COLO829 (cell line): ENCODE measurements around the gene MTMR10.

Source experiments
- DNase-seq: peaks from one replicate; pipeline ENCODE4 v3.0.0; 2012; ENCODE audit warnings: low spot score

Gene MTMR10

GRCh38 chr15:30919877-30920550 lies 71.4 kb downstream of the MTMR10 start:
- DNase-seq, result no peak

GRCh38 chr15:30918366-30918765 lies 73.1 kb downstream of the MTMR10 start:
- no peak for DNase-seq

DNA sequence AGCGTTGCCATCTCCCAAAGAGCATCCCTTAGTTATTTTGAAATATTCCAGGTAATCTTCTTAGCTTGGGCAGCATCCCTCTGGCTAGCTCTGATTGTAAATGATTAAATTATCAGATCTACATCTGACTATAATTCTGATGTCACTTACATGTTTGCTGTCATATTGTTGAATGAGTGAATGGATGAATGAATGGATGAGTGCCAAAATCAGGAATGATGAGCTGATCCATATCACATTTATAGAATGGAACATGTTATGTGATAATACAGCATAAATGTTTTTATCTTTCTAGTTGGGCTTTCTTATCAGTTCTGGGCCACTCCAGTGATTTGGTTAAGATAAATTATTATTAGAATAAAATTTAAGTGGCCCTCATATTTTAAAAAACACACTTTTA lies 73.8 kb downstream of the MTMR10 start:
- no peak for DNase-seq

DNA sequence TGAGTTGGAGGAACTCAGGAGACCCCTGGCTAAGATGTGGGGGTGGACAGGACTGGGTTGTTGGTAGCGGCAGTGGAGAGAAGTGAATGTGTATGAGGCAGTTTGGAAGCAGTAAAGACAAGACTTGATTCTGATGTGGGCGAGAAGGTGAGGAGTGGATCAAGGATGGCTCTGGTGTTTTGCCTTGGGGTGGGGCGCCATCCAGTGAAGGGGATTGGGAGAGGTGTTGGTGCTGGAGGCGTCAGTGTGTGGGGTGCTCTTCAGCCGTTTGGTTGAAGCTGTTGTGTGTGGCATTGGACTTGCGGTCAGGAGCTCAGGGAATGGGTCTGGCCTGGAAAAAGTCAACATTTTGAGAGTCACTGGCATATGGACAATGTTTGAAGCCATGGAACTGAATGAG lies 74.4 kb downstream of the MTMR10 start:
- no peak for DNase-seq

GRCh38 chr15:30913761-30914160 lies 77.7 kb downstream of the MTMR10 start:
- DNase-seq, result no peak

GRCh38 chr15:30906366-30906765 lies 85.1 kb downstream of the MTMR10 start:
- no peak for DNase-seq

DNA sequence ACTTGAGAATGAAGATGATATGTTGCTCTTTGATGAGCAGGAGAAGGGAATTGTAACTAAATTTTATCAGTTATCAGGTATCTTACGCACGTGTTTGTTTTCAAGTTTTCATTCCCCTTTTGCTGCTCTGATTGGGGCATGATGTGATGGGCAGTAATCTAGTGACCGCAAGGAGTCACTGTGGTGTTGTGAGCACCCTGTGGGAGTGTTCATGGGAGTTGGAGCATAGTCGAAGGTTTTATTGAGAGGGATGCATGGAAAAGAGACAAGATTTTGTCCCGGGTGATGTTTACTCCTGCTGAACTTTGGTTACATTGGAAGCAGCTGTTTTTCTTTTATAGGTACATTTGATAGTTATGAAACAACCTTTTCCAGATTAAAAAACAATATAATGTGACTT lies 85.6 kb downstream of the MTMR10 start:
- DNase-seq, result no peak

GRCh38 chr15:30904812-30905211 lies 86.6 kb downstream of the MTMR10 start:
- no peak for DNase-seq

- peak; percentile 58 for DNase-seq
These were observed 87.8 kb downstream of the MTMR10 start, which contains the start of gene FAN1 for GRCh38 chr15:30903497-30904187. Gene FAN1, plus strand, starts transcription at chr15:30903915. Its CDS starts 749 bp downstream, at chr15:30904664.

GRCh38 chr15:30901889-30902288 lies 89.5 kb downstream of the MTMR10 start:
- DNase-seq, result no peak

DNA sequence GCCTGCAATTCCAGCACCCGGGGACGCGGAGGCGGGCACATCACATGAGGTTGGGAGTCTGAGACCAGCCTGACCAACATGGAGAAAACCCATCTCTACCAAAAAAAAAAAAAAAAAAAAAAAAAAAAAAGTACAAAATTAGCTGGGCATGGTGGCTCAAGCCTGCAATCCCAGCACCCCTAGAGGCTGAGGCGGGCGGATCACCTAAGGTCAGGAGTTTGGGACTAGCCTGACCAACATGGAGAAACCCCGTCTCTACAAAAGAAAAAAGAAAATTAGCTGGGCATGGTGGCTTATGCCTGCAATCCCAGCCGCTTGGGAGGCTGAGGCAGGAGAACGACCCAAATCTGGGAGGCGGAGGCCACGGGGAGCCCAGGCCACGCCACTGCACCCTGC lies 95.2 kb downstream of the MTMR10 start:
- no peak for DNase-seq

DNA sequence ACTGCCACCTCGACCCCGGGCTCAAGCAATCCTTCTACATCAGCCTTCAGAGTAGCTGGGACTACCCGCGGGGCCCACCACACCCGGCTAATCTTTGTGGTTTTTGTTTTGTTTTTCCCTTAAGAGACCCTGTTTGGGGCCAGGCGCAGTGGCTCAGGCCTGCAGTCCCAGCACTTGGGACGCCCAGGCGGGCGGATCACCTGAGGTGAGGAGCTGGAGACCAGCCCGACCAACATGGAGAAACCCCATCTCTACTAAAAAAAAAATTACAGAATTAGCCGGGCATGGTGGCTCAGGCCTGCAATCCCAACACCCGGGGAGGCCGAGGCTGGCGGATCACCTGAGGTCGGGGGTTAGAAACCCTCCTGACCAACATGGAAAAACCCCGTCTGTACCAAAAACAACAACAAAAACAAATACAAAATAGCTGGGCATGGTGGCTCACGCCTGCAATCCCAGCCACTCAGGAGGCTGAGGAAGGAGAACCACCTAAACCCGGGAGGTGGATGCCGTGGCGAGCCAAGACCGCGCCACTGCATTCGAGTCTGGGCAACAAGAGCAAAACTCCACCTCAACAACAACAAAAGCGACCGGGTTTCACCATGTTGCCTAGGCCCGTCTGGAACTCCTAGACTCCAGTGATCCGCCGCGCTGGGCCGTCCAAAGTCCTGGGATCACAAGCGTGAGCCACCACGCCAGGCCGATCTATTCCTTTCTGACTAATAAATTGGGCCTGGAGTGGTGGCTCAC lies 95.8 kb downstream of the MTMR10 start:
- DNase-seq, result no peak

- peak; percentile 46 for DNase-seq
These were observed 102.2 kb downstream of the MTMR10 start for GRCh38 chr15:30889196-30889595.
